Measurements from ENCODE around the gene NAV2. TPM values are rescaled to one million over a fixed set of nuclear protein-coding genes. Genes with fewer than 3 reads are reported as not detected.

Gene NAV2
- total RNA-seq, 1 donor from 2014 or later = 9.6 TPM

GRCh38 chr11:19972091-19972490 lies 259.5 kb downstream of the NAV2 start:
- Histone ChIP-seq H2AFZ (replicated peaks) (no peak overlapping the region), H3F3A (ENCODE audit: low read depth) (no peaks in the 10 kb centered on the region), H3K4me3 (no peak overlapping the region), H3K79me2 (ENCODE audit: low read depth) (no peaks in the 10 kb centered on the region), H3K27ac (no peak overlapping the region), H3K4me2 (no peak overlapping the region), H4K20me1 (ENCODE audit: low read depth) (no peaks in the 10 kb centered on the region), H3K9ac (no peak overlapping the region), H3K27me3 (no peaks in the 10 kb centered on the region), H3K36me3 (no peaks in the 10 kb centered on the region), H3K4me1 (no peaks in the 10 kb centered on the region), H3K9me3 (ENCODE audit: low read depth) (no peaks in the 10 kb centered on the region)
- no peaks in the 10 kb centered on the region for H3K9me3 Mint-ChIP-seq
- H3K27me3 Mint-ChIP-seq (ENCODE audit: insufficient read depth, low read depth) = no peaks in the 10 kb centered on the region
- no peak overlapping the region for H3K4me3 Mint-ChIP-seq
- H3K36me3 Mint-ChIP-seq = peaks cover 5% of the 10 kb centered on the region
- no peak for DNase-seq (ENCODE audit: low spot score)
- no peak for TF ChIP-seq EZH2phosphoT487 (IDR thresholded peaks at IDR 0.05)
- TF ChIP-seq, protein P1, sequence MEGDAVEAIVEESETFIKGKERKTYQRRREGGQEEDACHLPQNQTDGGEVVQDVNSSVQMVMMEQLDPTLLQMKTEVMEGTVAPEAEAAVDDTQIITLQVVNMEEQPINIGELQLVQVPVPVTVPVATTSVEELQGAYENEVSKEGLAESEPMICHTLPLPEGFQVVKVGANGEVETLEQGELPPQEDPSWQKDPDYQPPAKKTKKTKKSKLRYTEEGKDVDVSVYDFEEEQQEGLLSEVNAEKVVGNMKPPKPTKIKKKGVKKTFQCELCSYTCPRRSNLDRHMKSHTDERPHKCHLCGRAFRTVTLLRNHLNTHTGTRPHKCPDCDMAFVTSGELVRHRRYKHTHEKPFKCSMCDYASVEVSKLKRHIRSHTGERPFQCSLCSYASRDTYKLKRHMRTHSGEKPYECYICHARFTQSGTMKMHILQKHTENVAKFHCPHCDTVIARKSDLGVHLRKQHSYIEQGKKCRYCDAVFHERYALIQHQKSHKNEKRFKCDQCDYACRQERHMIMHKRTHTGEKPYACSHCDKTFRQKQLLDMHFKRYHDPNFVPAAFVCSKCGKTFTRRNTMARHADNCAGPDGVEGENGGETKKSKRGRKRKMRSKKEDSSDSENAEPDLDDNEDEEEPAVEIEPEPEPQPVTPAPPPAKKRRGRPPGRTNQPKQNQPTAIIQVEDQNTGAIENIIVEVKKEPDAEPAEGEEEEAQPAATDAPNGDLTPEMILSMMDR (IDR thresholded peaks at IDR 0.05) = no peak
- TF ChIP-seq EZH2 (IDR thresholded peaks at IDR 0.05) = no peak
- no peak overlapping the region for H3K27ac Mint-ChIP-seq
- peaks cover 13% of the 10 kb centered on the region for H3K4me1 Mint-ChIP-seq

DNA sequence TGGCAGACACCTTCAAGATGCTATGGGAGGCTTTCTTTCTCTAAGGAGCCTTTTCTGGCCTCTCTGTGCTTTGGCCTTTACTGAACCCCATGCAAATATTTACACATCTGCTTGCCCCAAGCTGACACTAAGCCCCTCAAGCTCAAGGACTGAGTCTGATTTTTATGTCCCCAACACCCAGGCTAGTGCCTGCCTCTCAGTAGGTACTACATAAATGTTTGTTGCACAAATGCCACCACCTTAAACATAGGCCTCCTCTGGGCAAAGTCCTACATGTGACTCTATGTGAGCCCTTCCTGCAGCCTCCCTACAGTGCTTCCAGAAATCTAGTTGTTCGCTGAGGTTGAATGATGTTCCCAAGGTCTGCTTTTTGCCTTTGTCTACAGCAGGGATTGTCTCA lies 260.0 kb downstream of the NAV2 start:
- Mint-ChIP-seq H3K27ac (peak overlapping the region; percentile 87), H3K9me3 (no peaks in the 10 kb centered on the region), H3K4me3 (no peak overlapping the region), H3K4me1 (peaks cover 13% of the 10 kb centered on the region), H3K27me3 (ENCODE audit: insufficient read depth, low read depth) (no peaks in the 10 kb centered on the region), H3K36me3 (peaks cover 8% of the 10 kb centered on the region)
- Histone ChIP-seq H3K27ac (no peak overlapping the region), H4K20me1 (ENCODE audit: low read depth) (no peaks in the 10 kb centered on the region), H3K9ac (no peak overlapping the region), H3K4me3 (no peak overlapping the region), H3K4me1 (no peaks in the 10 kb centered on the region), H3K9me3 (ENCODE audit: low read depth) (no peaks in the 10 kb centered on the region), H3K79me2 (ENCODE audit: low read depth) (no peaks in the 10 kb centered on the region), H3K36me3 (no peaks in the 10 kb centered on the region), H3K27me3 (no peaks in the 10 kb centered on the region), H3K4me2 (no peak overlapping the region), H3F3A (ENCODE audit: low read depth) (no peaks in the 10 kb centered on the region), H2AFZ (replicated peaks) (no peak overlapping the region)
- DNase-seq (ENCODE audit: low spot score) = no peak
- TF ChIP-seq EZH2 (IDR thresholded peaks at IDR 0.05) = no peak
- TF ChIP-seq, protein P1 (IDR thresholded peaks at IDR 0.05) = no peak
- TF ChIP-seq EZH2phosphoT487 (IDR thresholded peaks at IDR 0.05) = no peak

DNA sequence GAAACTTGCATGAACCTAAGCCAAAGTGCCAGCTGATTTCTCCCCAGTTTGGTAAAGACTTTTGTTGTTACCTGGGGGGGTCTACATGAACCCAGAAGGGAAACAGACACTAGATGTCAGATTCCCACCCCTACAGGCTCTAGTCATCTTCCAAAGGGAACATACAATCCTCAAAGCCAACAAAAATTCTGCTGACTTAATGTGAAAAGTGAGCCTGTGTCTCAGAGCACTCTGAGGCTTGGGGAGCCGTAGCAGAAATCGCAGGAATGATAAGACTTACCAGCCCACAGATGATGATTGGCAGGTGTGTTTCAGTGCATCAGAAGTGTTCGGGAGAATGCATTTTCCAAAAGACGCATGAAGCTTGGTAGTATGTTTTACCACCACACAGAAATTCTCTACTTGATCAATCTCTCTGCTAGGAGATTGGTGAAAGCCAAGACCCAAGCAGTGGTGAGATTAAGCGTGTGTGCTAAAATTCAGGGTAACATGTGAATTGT lies 260.5 kb downstream of the NAV2 start:
- no peaks in the 10 kb centered on the region for H3K27me3 ChIP-seq
- DNase-seq (ENCODE audit: low spot score) = no peak
- Mint-ChIP-seq H3K9me3 (no peaks in the 10 kb centered on the region), H3K27me3 (ENCODE audit: insufficient read depth, low read depth) (no peaks in the 10 kb centered on the region), H3K36me3 (peaks cover 6% of the 10 kb centered on the region), H3K4me3 (no peak overlapping the region), H3K27ac (peak overlapping the region; percentile 87), H3K4me1 (peaks cover 13% of the 10 kb centered on the region)
- H4K20me1 ChIP-seq (ENCODE audit: low read depth) = no peaks in the 10 kb centered on the region
- H3K9ac ChIP-seq = no peak overlapping the region
- H3K36me3 ChIP-seq = no peaks in the 10 kb centered on the region
- no peaks in the 10 kb centered on the region for H3K79me2 ChIP-seq (ENCODE audit: low read depth)
- H2AFZ ChIP-seq (replicated peaks) = no peak overlapping the region
- no peaks in the 10 kb centered on the region for H3K4me1 ChIP-seq
- no peaks in the 10 kb centered on the region for H3K9me3 ChIP-seq (ENCODE audit: low read depth)
- no peak for TF ChIP-seq EZH2 (IDR thresholded peaks at IDR 0.05)
- TF ChIP-seq, protein P1 (IDR thresholded peaks at IDR 0.05) = no peak
- no peak overlapping the region for H3K27ac ChIP-seq
- H3F3A ChIP-seq (ENCODE audit: low read depth) = no peaks in the 10 kb centered on the region
- H3K4me2 ChIP-seq = no peak overlapping the region
- no peak overlapping the region for H3K4me3 ChIP-seq

All from neural progenitor cell (in vitro differentiated cells).